ENCODE results near the gene SLC19A1.

SLC19A1 gene

DNA sequence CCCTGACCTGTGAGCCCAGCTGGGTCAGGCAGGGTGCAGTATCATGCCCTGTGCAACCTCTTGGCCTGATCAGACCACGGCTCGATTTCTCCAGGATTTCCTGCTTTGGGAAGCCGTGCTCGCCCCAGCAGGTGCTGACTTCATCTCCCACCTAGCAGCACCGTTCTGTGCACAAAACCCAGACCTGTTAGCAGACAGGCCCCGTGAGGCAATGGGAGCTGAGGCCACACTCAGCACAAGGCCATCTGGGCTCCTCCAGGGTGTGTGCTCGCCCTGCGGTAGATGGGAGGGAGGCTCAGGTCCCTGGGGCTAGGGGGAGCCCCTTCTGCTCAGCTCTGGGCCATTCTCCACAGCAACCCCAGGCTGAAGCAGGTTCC, 29.6 kb downstream of the SLC19A1 start:
- no peak for DNase-seq (ENCODE audit: insufficient read length, low spot score)
- FAIRE-seq = no peak
- TF ChIP-seq, protein P1, sequence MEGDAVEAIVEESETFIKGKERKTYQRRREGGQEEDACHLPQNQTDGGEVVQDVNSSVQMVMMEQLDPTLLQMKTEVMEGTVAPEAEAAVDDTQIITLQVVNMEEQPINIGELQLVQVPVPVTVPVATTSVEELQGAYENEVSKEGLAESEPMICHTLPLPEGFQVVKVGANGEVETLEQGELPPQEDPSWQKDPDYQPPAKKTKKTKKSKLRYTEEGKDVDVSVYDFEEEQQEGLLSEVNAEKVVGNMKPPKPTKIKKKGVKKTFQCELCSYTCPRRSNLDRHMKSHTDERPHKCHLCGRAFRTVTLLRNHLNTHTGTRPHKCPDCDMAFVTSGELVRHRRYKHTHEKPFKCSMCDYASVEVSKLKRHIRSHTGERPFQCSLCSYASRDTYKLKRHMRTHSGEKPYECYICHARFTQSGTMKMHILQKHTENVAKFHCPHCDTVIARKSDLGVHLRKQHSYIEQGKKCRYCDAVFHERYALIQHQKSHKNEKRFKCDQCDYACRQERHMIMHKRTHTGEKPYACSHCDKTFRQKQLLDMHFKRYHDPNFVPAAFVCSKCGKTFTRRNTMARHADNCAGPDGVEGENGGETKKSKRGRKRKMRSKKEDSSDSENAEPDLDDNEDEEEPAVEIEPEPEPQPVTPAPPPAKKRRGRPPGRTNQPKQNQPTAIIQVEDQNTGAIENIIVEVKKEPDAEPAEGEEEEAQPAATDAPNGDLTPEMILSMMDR (IDR thresholded peaks at IDR 0.05; ENCODE audit: insufficient read depth, missing control alignments) = no peak

DNA sequence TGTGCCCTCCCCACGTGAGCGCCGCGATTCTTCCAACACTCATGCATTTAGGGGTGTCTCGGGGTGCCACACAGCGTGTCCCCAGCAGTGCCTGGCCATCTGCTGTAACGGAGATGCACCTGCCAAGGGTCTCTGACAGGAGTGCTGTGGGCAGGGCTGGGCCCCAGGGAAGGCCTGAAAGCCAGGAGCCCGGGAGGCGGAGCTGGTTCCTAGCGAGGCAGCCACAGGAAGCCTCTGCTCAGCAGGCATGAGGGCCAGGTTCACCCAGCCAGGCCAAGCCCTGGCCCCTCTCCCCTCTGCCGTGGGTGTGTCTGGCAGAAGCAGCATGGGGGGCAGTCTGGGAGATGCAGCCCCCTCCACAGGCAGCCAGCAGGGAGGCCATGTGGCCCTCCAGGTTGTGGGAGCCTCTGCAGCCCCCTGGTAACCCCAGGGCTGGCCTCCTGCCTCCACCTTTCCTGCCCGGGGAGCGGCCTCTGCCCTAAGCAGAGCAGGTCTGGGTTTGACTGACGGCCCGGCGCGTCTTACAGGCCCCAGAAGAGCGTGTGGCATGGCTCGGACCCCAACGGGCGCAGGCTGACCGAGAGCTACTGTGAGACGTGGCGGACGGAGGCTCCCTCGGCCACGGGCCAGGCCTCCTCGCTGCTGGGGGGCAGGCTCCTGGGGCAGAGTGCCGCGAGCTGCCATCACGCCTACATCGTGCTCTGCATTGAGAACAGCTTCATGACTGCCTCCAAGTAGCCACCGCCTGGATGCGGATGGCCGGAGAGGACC, 30.4 kb downstream of the SLC19A1 start:
- TF ChIP-seq, protein P1 (IDR thresholded peaks at IDR 0.05; ENCODE audit: insufficient read depth, missing control alignments) = no peak
- FAIRE-seq = no peak
- no peak for DNase-seq (ENCODE audit: insufficient read length, low spot score)

DNA sequence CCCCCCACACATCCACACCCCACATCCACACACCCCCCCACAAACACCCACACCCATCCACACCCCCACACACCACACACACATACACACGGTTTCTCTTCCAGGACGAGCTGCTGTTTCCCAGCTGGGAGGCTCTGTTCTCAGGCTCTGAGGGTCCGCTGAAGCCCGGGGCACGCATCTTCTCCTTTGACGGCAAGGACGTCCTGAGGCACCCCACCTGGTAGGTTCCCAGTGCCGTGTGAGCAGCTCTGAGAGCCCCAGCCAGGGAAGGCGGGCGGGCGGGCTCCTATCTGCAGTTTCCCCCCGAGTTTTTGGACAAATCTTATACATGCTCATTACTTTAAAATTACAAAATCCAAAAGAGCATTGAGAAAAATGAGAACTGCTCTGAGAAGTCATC, 31.2 kb downstream of the SLC19A1 start:
- FAIRE-seq (no peak), DNase-seq (ENCODE audit: insufficient read length, low spot score) (no peak)
- TF ChIP-seq, protein P1 (IDR thresholded peaks at IDR 0.05; ENCODE audit: insufficient read depth, missing control alignments) = no peak

- DNase-seq (ENCODE audit: insufficient read length, low spot score) = no peak
- no peak for FAIRE-seq
- TF ChIP-seq, protein P1 (IDR thresholded peaks at IDR 0.05; ENCODE audit: insufficient read depth, missing control alignments) = no peak
Observed at GRCh38 chr21:45510466-45510955, 31.7 kb downstream of the SLC19A1 start.

DNA sequence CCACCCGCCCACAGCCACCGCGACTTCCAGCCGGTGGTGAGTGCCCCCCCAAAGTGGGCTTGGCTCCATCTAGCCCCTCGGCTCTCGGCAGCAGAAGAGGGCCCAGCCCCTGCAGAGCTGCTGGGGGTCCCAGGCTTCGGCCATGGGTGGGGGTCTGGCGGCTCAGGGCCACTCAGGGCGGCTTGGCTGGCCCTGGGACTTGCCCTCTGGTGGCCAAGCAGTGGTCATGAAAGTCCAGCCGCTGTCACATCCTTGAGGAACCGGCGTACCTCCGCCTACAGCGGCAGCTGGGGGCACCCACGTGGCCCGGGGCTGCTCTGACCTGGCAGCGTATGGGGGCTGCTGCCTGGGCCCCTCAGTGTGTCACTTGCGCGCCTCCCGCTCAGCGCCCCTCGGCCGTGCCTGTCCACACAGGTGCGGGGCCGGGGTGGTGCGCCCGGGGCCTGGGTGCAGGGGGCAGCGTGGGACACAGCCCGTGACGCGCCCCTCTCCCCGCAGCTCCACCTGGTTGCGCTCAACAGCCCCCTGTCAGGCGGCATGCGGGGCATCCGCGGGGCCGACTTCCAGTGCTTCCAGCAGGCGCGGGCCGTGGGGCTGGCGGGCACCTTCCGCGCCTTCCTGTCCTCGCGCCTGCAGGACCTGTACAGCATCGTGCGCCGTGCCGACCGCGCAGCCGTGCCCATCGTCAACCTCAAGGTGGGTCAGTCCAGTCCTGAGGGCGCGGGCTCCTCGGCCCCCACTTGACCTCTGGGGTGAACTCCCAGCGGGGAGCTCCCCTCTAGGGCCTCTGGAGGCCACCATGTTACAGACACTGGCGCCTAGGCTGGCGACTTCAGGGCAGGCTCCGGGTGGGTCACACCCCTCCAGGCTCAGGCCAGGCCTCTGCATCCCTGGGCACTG, 32.4 kb downstream of the SLC19A1 start:
- DNase-seq (ENCODE audit: insufficient read length, low spot score) (no peak), FAIRE-seq (no peak)

DNA sequence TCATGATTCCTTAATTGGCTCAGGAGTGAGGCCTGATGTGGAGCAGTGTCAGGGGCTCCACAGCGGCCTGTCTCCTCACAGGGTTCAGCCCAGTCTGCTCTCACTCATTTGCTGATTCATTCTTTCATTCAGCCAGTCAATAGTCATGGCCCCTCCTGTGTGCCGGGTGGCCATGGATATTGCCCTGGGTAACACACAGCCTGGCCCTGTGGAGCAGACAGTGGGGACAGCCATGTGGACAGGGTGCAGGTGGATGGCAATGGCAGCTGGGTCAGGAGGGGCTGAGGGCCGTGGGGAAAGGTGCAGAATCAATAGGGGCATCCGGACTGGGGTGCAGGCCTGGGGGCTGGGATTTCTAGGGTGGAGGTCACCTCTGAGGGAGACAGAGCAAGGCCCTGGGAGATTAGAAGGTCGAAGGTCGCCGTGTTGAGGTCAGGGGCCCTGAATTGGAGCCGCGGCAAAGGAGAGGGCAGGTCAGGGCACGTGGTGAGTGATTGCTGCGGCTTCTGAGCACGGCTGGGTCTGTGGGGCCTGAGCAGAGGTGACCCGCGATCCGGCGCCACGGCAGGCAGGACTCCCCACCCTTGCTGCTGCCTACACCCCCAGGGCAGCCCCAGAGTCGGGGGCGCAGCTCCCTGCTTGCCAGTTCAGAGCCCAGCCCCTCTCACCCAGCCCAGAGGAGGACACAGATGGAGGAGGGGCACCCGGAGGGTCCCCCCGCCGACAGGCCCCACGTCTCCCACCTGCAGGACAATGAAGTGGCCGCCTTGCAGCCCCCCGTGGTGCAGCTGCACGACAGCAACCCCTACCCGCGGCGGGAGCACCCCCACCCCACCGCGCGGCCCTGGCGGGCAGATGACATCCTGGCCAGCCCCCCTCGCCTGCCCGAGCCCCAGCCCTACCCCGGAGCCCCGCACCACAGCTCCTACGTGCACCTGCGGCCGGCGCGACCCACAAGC, 33.4 kb downstream of the SLC19A1 start:
- FAIRE-seq = no peak
- TF ChIP-seq, protein P1 (IDR thresholded peaks at IDR 0.05; ENCODE audit: insufficient read depth, missing control alignments) = no peak
- no peak for DNase-seq (ENCODE audit: insufficient read length, low spot score)

More for the DNA sequence above, 32.4 kb downstream of the SLC19A1 start:
- TF ChIP-seq, protein P1 (IDR thresholded peaks at IDR 0.05; ENCODE audit: insufficient read depth, missing control alignments) = no peak

Data from D721Med (cell line).